Adrenal gland (tissue), 5 donors: ENCODE data around the gene BMP8B.

Experiments used
- CTCF ChIP-seq, 6 experiments: fragments of 450-650 bp in 4 of 6; fragments of 200-600 bp in 2 of 6; sonication (generic) in 1 of 6; IDR thresholded peaks; 1 replicate in 5 of 6; 2 replicates in 1 of 6; pipeline versions ENCODE4 v1.5.1 to v1.8.0; 2016 to 2021; ENCODE audit warnings: antibody characterized with exemption in 6 of 6, mild to moderate bottlenecking in 2 of 6, moderate library complexity in 1 of 6
- POLR2A ChIP-seq, 2 donors: fragments of 450-650 bp; IDR thresholded peaks; one replicate each; pipeline ENCODE4 v1.6.1; 2017; ENCODE audit warnings: antibody characterized with exemption in 2 of 2, mild to moderate bottlenecking in 2 of 2, moderate library complexity in 1 of 2
- donor health status: DM: no; HTN: no; CAD: no.

- TF ChIP-seq CTCF (IDR thresholded peaks at IDR 0.05) (no peak), POLR2A (IDR thresholded peaks at IDR 0.05) (no peak)
Measured at GRCh38 chr1:39787468-39787867, 1.2 kb downstream of the BMP8B start.
